Measurements from ENCODE around the gene C7orf25.

C7orf25 gene

DNA sequence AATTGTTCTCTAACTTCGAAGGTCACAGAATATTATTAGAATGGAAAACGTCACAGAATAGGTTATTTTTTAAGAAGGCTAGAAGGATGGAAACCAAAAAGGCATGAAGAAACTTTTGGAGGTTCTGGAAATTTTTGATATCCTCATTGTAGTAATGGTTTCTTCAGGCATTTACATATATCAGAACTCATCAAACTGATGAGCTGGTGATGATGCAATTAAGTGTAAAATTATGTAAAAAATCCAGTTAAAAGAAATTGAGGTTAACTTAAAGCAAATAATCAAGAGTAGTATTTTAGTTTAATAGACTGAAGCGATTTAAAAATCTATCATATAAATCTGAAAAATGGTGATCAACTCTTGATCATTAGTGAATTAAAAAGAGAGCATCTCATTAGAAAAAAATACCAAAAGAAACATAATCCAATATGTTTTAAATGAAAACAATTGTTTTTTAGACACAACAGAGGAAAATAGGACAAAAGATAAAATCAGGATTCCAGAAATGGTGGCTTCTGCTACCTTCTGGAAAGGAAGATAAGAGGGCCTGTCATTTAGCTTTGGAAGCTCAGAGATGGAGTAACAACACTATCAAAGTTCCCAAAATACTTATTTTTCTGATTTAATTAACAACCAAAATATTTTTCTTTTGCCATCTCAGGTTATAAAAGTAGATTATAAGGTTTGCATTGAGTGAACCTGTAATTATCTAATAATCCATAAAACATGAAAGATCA, 10.3 kb upstream of the C7orf25 start:
- H3K4me3 ChIP-seq (ENCODE audit: control insufficient read depth, low read depth, low read length), result no peak overlapping the region
- TF ChIP-seq, protein P1, sequence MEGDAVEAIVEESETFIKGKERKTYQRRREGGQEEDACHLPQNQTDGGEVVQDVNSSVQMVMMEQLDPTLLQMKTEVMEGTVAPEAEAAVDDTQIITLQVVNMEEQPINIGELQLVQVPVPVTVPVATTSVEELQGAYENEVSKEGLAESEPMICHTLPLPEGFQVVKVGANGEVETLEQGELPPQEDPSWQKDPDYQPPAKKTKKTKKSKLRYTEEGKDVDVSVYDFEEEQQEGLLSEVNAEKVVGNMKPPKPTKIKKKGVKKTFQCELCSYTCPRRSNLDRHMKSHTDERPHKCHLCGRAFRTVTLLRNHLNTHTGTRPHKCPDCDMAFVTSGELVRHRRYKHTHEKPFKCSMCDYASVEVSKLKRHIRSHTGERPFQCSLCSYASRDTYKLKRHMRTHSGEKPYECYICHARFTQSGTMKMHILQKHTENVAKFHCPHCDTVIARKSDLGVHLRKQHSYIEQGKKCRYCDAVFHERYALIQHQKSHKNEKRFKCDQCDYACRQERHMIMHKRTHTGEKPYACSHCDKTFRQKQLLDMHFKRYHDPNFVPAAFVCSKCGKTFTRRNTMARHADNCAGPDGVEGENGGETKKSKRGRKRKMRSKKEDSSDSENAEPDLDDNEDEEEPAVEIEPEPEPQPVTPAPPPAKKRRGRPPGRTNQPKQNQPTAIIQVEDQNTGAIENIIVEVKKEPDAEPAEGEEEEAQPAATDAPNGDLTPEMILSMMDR (conservative IDR thresholded peaks at IDR 0.05; ENCODE audit: control insufficient read depth, insufficient read depth, low read depth, low read length), result no peak
- DNase-seq (ENCODE audit: low read depth), result no peak

DNA sequence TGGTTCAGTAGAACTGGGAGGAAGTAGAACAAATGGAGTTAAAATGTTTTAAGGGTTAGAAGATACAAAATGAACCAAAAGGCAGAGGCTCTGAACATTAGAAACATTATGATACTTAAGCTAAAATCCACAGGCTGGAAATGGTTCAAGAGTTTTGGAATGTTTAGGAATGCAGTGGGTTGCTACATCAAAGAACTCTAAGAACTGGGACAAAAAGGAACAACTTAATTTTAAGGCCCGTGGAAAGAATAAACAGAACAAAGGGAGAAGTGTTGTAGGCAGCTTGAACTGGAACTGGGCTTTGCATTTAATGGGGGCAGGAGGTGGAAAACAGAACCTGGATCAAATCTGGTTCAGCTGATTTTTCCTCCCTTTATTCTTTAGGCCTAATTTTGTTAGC, 3.5 kb upstream of the C7orf25 start:
- TF ChIP-seq, protein P1 (conservative IDR thresholded peaks at IDR 0.05; ENCODE audit: control insufficient read depth, insufficient read depth, low read depth, low read length), result no peak
- no peak overlapping the region for H3K4me3 ChIP-seq (ENCODE audit: control insufficient read depth, low read depth, low read length)
- no peak for DNase-seq (ENCODE audit: low read depth)

DNA sequence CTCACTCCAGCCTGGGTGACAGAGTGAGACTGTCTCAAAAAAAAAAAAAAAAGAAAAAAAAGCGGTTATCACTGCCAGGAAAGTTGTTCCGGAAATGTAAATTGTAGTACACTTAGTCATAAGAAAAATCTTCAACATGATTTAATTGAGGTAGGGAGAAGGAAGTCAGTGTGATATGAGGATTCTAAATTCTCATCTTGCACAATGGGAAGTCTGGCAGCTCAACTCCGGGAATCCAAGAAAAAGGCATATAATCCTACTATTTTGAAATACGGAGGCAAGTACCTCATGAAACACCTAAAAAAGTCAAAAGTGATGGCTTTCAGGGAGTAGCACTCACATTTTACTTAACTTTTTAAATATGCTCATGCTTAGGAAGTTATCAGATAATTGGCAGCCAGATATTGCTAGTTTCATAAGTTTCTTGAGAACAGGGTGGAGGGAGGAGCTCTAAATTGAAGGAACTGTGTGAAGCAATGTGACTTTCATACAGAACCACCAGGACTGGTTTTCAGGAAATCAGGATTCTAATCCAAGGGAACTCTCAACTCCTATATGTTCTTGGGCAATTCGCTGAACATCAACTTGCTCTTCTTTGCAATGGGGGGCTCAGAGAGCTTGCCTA, 2.7 kb upstream of the C7orf25 start:
- TF ChIP-seq, protein P1 (conservative IDR thresholded peaks at IDR 0.05; ENCODE audit: control insufficient read depth, insufficient read depth, low read depth, low read length), result no peak
- DNase-seq (ENCODE audit: low read depth), result peak; percentile 70
- no peak overlapping the region for H3K4me3 ChIP-seq (ENCODE audit: control insufficient read depth, low read depth, low read length)

DNA sequence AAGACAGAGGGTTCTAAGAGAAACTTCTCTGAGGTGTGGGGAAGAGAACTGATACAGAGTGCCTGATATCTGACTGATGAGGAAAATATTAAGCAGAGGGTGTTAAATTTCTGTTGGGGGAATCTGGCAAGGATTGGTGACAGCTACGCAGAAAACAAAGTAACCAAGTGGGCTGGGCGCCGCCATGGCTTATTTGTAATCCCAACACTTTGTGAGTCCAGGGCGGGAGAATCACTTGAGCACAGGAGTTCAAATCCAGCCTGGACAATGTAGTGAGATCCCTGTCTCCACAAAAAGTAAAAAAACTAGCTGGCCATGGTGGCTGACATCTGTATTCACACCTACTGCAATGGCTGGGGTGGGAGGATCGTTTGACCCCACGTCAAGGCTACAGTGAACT, 2.1 kb upstream of the C7orf25 start:
- DNase-seq (ENCODE audit: low read depth), result no peak
- TF ChIP-seq, protein P1 (conservative IDR thresholded peaks at IDR 0.05; ENCODE audit: control insufficient read depth, insufficient read depth, low read depth, low read length), result no peak
- H3K4me3 ChIP-seq (ENCODE audit: control insufficient read depth, low read depth, low read length), result no peak overlapping the region

DNA sequence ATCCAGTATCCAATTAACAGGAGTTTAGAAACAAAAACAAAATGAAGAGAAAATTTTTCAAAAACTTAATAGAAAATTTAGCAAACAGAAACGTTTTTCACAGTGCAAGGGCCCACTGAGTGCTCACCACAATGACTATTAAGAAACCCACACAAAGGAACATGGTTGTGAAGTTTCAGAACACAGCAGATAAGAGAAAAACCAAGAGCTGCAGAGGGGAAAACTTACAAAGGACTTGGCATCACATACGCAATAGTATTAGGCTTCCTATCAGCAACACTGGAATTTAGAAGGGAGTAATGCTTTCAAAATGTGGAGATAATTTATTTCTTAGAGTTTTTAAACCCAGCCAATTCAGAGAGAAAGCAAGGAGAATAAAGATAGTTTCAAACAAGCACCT, 1.7 kb upstream of the C7orf25 start:
- TF ChIP-seq, protein P1 (conservative IDR thresholded peaks at IDR 0.05; ENCODE audit: control insufficient read depth, insufficient read depth, low read depth, low read length), result no peak
- no peak for DNase-seq (ENCODE audit: low read depth)
- no peak overlapping the region for H3K4me3 ChIP-seq (ENCODE audit: control insufficient read depth, low read depth, low read length)

DNA sequence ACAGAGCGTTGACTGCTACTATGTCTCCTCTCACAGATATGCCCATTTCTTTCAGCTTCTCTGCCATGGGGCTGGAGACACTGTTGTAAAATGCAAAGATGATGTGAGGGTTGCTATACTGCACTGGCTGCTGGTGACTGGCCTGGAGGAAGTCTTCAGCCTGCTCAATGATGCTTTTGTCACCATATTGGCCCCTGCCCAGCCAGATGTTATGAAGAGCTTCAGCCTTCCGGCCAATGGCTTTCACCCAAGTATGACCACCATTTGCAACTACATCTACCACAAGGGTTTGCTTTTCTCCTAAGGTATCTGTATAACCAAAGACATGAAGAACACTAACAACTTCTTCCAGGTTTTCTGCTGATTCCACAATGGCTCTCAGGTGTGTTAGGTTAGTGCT, 1.6 kb downstream of the C7orf25 start:
- TF ChIP-seq, protein P1 (conservative IDR thresholded peaks at IDR 0.05; ENCODE audit: control insufficient read depth, insufficient read depth, low read depth, low read length), result no peak
- no peak overlapping the region for H3K4me3 ChIP-seq (ENCODE audit: control insufficient read depth, low read depth, low read length)
- DNase-seq (ENCODE audit: low read depth), result no peak
